ENCODE data around the gene CHAC1. TPM values are rescaled to one million over a fixed set of nuclear protein-coding genes. Genes with fewer than 3 reads are reported as not detected.

The CHAC1 gene
- polyA plus RNA-seq, 6 donors from 2014 or later: 0.22 to 0.73 TPM; not detected in 4

GRCh38 chr15:40936709-40937666, 16.3 kb upstream of the CHAC1 start:
- Mint-ChIP-seq H3K4me3 (no peak overlapping the region), H3K36me3 (no peaks in the 10 kb centered on the region), H3K4me1 (peaks cover 22 to 26% (median 25%) of the 10 kb centered on the region in 3 donors), H3K9me3 (no peaks in the 10 kb centered on the region), H3K27ac (peak overlapping the region in 1 of 6 donors; percentile 15), H3K27me3 (peaks cover 13 to 20% (median 17%) of the 10 kb centered on the region in 3 donors)
- ATAC-seq (ENCODE audit: low read depth in 2 of 2): peak; percentile 16 to 20
- DNase-seq: no peak

DNA sequence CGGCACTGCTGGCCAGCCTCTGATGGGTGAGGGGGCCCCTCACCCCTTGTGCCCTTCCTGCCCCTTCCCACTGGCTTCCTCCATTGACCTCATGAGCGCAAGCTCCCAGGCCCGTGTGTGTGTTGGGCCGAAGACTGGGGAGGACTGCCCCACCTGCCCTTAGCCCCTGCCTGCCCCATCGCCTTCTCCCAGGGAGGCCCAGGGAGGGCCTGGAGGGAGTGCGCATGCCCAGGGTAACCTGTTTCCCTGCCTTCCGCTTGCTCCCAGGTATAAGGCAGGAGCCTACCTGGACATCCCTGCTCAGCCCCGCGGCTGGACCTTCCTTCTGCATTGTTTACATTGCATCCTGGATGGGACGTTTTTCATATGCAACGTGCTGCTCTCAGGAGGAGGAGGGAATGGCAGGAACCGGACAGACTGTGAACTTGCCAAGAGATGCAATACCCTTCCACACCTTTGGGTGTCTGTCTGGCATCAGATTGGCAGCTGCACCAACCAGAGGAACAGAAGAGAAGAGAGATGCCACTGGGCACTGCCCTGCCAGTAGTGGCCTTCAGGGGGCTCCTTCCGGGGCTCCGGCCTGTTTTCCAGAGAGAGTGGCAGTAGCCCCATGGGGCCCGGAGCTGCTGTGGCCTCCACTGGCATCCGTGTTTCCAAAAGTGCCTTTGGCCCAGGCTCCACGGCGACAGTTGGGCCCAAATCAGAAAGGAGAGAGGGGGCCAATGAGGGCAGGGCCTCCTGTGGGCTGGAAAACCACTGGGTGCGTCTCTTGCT, 15.3 kb upstream of the CHAC1 start:
- DNase-seq: no peak
- no peak for ATAC-seq (ENCODE audit: low read depth in 2 of 2)
- Mint-ChIP-seq H3K27ac (peak overlapping the region in 2 of 6 donors; percentile 1 to 46), H3K9me3 (no peaks in the 10 kb centered on the region), H3K36me3 (no peaks in the 10 kb centered on the region), H3K4me3 (peak overlapping the region in 1 of 8 donors; percentile 44), H3K4me1 (peaks cover 25 to 33% (median 31%) of the 10 kb centered on the region in 3 donors), H3K27me3 (peaks cover 7 to 10% (median 8%) of the 10 kb centered on the region in 3 donors)

- Mint-ChIP-seq H3K27ac (peak overlapping the region in 2 of 6 donors; percentile 1 to 46), H3K4me1 (peaks cover 31 to 37% (median 34%) of the 10 kb centered on the region in 3 donors), H3K36me3 (no peaks in the 10 kb centered on the region), H3K4me3 (no peak overlapping the region), H3K27me3 (peaks cover 2 to 4% (median 3%) of the 10 kb centered on the region in 3 donors), H3K9me3 (no peaks in the 10 kb centered on the region)
- DNase-seq (no peak), ATAC-seq (ENCODE audit: low read depth in 2 of 2) (no peak)
Measured at GRCh38 chr15:40938536-40938870, 14.8 kb upstream of the CHAC1 start.

GRCh38 chr15:40940296-40940801, 12.9 kb upstream of the CHAC1 start:
- ATAC-seq (ENCODE audit: low read depth in 2 of 2): no peak
- no peak for DNase-seq
- H3K27ac Mint-ChIP-seq: peak overlapping the region in 5 of 6 donors; percentile 6 to 82 (median 23)
- peak overlapping the region; percentile 44 to 87 (median 75) for H3K4me3 Mint-ChIP-seq
- peaks cover 36 to 42% (median 42%) of the 10 kb centered on the region in 3 donors for H3K4me1 Mint-ChIP-seq
- H3K36me3 Mint-ChIP-seq: no peaks in the 10 kb centered on the region
- H3K27me3 Mint-ChIP-seq: no peaks in the 10 kb centered on the region
- H3K9me3 Mint-ChIP-seq: no peaks in the 10 kb centered on the region

GRCh38 chr15:40941068-40941527, 12.2 kb upstream of the CHAC1 start:
- Mint-ChIP-seq H3K9me3 (no peaks in the 10 kb centered on the region), H3K36me3 (no peaks in the 10 kb centered on the region), H3K27me3 (peaks cover 0 to 3% (median 0%) of the 10 kb centered on the region in 3 donors), H3K4me3 (peak overlapping the region; percentile 44 to 87 (median 75)), H3K4me1 (peaks cover 36 to 42% (median 42%) of the 10 kb centered on the region in 3 donors), H3K27ac (no peak overlapping the region)
- ATAC-seq (ENCODE audit: low read depth in 2 of 2): no peak
- no peak for DNase-seq

- Mint-ChIP-seq H3K4me1 (peaks cover 36 to 42% (median 42%) of the 10 kb centered on the region in 3 donors), H3K36me3 (no peaks in the 10 kb centered on the region), H3K27me3 (peaks cover 0 to 5% (median 0%) of the 10 kb centered on the region in 3 donors), H3K27ac (peak overlapping the region in 1 of 6 donors; percentile 70), H3K4me3 (peak overlapping the region; percentile 44 to 91 (median 79)), H3K9me3 (no peaks in the 10 kb centered on the region)
- peak; percentile 70 to 73 for ATAC-seq (ENCODE audit: low read depth in 2 of 2)
- peak; percentile 71 for DNase-seq
Measured at GRCh38 chr15:40941528-40942336, 11.5 kb upstream of the CHAC1 start.

DNA sequence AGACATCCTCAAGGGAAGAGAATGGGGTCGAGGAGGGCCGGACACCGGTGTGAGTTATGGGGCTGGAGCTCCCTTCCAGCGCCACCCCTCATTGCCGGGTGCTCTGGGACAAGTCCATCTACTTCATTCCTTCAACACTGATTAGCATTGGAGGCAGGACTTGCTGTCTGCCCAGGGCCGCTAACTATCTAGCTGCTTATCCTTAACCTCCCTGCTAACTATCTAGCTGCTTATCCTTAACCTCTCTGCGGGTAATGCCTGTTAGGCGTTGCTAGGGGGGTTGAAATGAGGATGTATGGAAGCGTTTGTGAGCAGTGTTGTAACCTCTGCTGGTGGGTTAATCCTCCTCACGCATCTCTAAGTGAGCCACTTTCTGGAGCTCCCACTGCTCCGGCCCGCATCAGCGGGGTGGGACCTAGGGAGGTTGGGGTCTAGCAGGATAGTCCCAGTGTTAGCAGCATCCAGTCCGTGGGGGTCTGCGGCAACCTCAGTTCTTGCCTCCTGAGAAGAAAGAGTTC, 10.9 kb upstream of the CHAC1 start:
- Mint-ChIP-seq H3K27ac (peak overlapping the region in 2 of 6 donors; percentile 70 to 88), H3K36me3 (no peaks in the 10 kb centered on the region), H3K9me3 (no peaks in the 10 kb centered on the region), H3K4me1 (peaks cover 32 to 42% (median 38%) of the 10 kb centered on the region in 3 donors), H3K27me3 (peaks cover 0 to 5% (median 2%) of the 10 kb centered on the region in 3 donors), H3K4me3 (peak overlapping the region; percentile 44 to 91 (median 78))
- DNase-seq (no peak), ATAC-seq (ENCODE audit: low read depth in 2 of 2) (peak; percentile 1 to 6)

DNA sequence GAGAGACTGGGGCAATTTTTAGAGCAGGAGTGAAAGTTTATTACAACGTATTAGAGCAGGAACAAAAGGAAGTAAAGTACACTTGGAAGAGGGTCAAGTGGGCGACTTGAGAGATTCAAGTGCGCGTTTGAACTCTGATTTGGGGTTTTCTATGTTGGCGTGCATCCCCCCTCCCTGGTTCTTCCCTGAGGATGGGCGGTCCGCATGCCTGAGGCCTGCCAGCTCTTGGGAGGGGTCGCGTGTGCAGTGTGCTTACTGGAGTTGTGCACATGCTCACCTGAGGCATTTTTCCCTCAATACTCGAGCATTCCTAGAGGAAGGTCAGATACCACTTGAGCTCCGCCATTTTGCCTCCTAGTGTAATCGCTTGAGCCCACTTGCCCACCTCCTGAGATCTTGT, 10.4 kb upstream of the CHAC1 start:
- Mint-ChIP-seq H3K9me3 (no peaks in the 10 kb centered on the region), H3K27ac (peak overlapping the region in 2 of 6 donors; percentile 70 to 88), H3K4me3 (peak overlapping the region in 7 of 8 donors; percentile 44 to 91 (median 75)), H3K27me3 (peaks cover 0 to 7% (median 6%) of the 10 kb centered on the region in 3 donors), H3K4me1 (peaks cover 32 to 42% (median 38%) of the 10 kb centered on the region in 3 donors), H3K36me3 (no peaks in the 10 kb centered on the region)
- no peak for ATAC-seq (ENCODE audit: low read depth in 2 of 2)
- no peak for DNase-seq

DNA sequence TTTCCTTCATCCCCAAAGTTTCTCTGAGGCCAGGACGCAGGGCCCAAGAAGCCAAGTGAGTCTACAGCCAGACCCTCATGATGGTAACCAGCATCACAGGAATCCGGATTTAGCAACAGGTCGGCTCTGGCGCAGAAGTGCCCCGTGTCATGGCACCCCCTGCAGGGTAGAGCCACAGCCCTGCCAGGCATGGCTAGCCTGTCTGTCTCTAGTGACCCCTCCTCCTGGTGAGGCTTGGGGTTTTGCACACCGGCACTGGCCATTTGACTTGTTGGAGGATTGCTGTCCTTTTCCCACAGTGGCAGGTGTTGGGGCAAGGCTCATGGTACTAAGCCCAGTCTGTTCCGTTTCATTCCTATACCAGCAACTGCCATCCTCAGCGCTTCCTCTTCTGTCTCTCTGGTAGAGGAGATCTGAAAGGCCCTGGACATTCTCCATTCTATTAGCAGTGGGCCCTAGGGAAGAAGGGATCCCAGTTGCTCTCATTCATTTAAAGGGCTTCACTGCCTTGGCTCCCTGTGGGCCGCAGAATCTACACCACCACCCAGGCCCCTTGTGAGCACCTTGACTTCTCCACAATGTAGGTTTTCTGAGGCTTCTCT, 9.4 kb upstream of the CHAC1 start:
- no peak for ATAC-seq (ENCODE audit: low read depth in 2 of 2)
- peak overlapping the region in 1 of 6 donors; percentile 34 for H3K27ac Mint-ChIP-seq
- H3K4me3 Mint-ChIP-seq: peak overlapping the region in 5 of 8 donors; percentile 22 to 91 (median 59)
- H3K4me1 Mint-ChIP-seq: peaks cover 32 to 40% (median 38%) of the 10 kb centered on the region in 3 donors
- DNase-seq: no peak
- no peaks in the 10 kb centered on the region for H3K9me3 Mint-ChIP-seq
- H3K27me3 Mint-ChIP-seq: peaks cover 8 to 14% (median 13%) of the 10 kb centered on the region in 3 donors
- no peaks in the 10 kb centered on the region for H3K36me3 Mint-ChIP-seq

DNA sequence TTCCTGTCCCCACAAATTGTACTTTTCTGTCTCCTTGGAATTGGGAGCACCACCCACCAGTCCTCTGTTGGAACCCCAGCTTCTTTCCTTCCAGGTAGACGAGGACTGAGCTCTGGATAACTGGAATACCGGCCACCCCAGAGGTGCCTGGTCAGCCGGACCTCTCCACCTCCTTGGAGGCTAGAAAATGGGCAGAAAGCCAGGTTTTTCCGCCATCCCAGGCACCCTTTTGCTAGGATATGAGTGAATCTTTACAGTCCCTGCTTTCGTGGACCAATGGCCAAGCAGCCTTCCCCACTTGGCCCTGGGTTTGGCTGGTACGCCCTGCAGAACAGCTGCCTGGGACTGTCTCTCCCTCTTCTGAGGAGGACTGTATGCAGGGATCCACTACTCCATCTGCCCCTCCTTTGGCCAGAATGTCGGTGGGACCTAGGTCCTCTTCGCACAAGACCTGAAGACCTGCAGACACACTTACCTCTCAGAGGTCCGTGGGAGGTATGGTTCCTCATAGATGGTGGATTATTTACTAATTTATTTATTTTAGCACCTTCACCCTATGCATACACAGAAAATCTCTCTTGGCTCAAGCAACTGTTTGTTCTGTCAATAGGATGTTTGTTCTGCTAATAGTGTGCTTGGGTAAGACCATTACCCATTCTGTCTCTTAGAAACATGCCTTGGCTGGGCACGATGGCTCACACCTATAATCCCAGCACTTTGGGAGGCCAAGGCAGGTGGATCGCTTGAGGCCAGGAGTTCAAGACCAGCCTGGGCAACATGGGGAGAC, 8.6 kb upstream of the CHAC1 start:
- no peak for ATAC-seq (ENCODE audit: low read depth in 2 of 2)
- no peak for DNase-seq
- Mint-ChIP-seq H3K27ac (no peak overlapping the region), H3K9me3 (no peaks in the 10 kb centered on the region), H3K4me1 (peaks cover 28 to 35% (median 35%) of the 10 kb centered on the region in 3 donors), H3K4me3 (peak overlapping the region in 5 of 8 donors; percentile 16 to 56 (median 42)), H3K27me3 (peaks cover 16 to 22% (median 20%) of the 10 kb centered on the region in 3 donors), H3K36me3 (no peaks in the 10 kb centered on the region)

GRCh38 chr15:40948706-40949473, 4.4 kb upstream of the CHAC1 start:
- Mint-ChIP-seq H3K4me3 (peak overlapping the region in 1 of 8 donors; percentile 7), H3K9me3 (no peaks in the 10 kb centered on the region), H3K4me1 (peaks cover 7 to 24% (median 20%) of the 10 kb centered on the region in 3 donors), H3K36me3 (no peaks in the 10 kb centered on the region), H3K27ac (no peak overlapping the region), H3K27me3 (peaks cover 21 to 24% (median 23%) of the 10 kb centered on the region in 3 donors)
- DNase-seq (no peak), ATAC-seq (ENCODE audit: low read depth in 2 of 2) (no peak)
